ENCODE measurements around the gene IDI2. TPM values are rescaled to one million over a fixed set of nuclear protein-coding genes. Genes with fewer than 3 reads are reported as not detected.

IDI2 gene
- total and polyA plus RNA-seq, 4 donors: 0.10 TPM; not detected in 3

DNA sequence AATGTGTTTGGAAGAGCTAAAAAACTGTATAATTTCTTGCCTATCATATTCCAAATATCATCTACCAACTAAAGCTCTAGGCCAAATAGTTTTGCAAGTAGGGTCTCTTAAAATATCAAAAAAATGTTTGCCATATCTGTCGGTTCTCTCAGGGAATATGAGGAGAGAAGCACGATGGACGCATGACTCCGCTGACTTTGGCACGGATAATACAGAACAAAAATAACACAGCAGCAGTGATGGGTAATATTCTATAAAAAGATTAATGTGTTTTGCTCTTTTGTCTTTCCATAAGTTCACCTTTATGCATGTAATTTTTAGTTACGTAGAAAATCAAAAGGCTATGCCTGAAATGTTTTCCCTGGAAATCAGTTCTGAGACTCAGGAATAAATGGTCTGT is 919 bp upstream of the IDI2 start:
- H3K27me3 ChIP-seq (ENCODE audit: control insufficient read depth in 1 of 2, insufficient read depth in 2 of 2, low read length in 1 of 2): no peaks in the 10 kb centered on the region
- no peaks in the 10 kb centered on the region for H3K9me3 ChIP-seq (ENCODE audit: control insufficient read depth, low read length)
- intact Hi-C loops (cut with DNase I): no loop called here
- ATAC-seq (ENCODE audit: low FRiP score) (no peak), DNase-seq (no peak)
- H3K27ac ChIP-seq (ENCODE audit: low read depth in 1 of 2, low read length in 2 of 2): no peak overlapping the region
- 30 to 39% methylated on average over 6 of the region's 6 CpGs for WGBS, 2 donors
- H3K36me3 ChIP-seq (ENCODE audit: control insufficient read depth in 1 of 2, insufficient read depth in 2 of 2, low read length in 1 of 2): no peaks in the 10 kb centered on the region
- H3K4me3 ChIP-seq (ENCODE audit: low read length in 2 of 2): no peak overlapping the region
- no peaks in the 10 kb centered on the region for H3K4me1 ChIP-seq (ENCODE audit: control insufficient read depth in 1 of 2, insufficient read depth in 2 of 2, low read length in 2 of 2)

DNA sequence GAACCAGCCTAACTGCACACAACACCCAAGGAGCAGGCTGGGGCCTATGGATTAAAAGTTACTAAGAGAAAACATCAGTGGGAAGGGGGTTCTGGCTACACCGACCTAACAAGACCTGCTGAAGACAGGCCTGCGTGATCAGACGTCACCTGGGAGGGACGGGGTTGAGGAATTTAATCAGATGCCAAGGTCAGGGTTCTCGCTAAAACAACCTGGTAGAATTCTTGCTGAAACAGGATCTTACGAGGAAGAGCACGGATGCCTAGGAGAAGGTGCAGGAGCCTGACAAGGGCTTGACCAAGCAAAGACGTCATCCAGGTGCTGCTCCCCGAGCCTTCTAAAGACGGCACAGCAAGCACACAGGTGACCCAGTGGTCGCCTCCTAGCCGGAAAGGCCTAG is 1.6 kb downstream of the IDI2 start:
- H3K36me3 ChIP-seq (ENCODE audit: control insufficient read depth in 1 of 2, insufficient read depth in 2 of 2, low read length in 1 of 2): peaks cover 0 to 2% of the 10 kb centered on the region in 2 donors
- WGBS, 2 donors: 93 to 95% methylated on average over 12 of the region's 12 CpGs
- H3K4me3 ChIP-seq (ENCODE audit: low read length in 2 of 2): no peak overlapping the region
- intact Hi-C loops (cut with DNase I): no loop called here
- H3K9me3 ChIP-seq (ENCODE audit: control insufficient read depth, low read length): no peaks in the 10 kb centered on the region
- no peaks in the 10 kb centered on the region for H3K27me3 ChIP-seq (ENCODE audit: control insufficient read depth in 1 of 2, insufficient read depth in 2 of 2, low read length in 1 of 2)
- DNase-seq (no peak), ATAC-seq (ENCODE audit: low FRiP score) (no peak)
- no peaks in the 10 kb centered on the region for H3K4me1 ChIP-seq (ENCODE audit: control insufficient read depth in 1 of 2, insufficient read depth in 2 of 2, low read length in 2 of 2)
- H3K27ac ChIP-seq (ENCODE audit: low read depth in 1 of 2, low read length in 2 of 2): no peak overlapping the region

DNA sequence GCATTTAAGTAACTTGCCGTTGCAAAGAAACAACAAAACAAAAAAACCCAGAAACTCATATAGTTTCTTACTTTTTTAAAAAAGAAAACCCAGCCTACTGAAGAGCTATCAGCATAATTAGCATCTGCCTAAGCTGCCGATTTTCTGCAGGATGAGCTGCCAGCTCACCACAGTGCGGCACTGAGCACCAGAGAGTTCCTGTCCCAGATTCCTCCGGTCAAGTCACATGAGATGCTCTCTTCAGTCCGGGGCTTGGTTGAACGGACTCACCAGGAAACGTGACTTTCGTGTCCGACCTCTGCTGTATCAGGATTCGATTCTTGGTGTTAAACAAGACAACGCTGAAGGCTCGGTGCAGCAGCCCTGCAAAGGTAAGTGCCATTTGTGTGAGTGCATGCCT is 3.2 kb downstream of the IDI2 start:
- ATAC-seq (ENCODE audit: low FRiP score) (no peak), DNase-seq (no peak)
- no peaks in the 10 kb centered on the region for H3K9me3 ChIP-seq (ENCODE audit: control insufficient read depth, low read length)
- H3K4me3 ChIP-seq (ENCODE audit: low read length in 2 of 2): no peak overlapping the region
- 66 to 81% methylated on average over 12 of the region's 12 CpGs for WGBS, 2 donors
- no peak overlapping the region for H3K27ac ChIP-seq (ENCODE audit: low read depth in 1 of 2, low read length in 2 of 2)
- no peaks in the 10 kb centered on the region for H3K4me1 ChIP-seq (ENCODE audit: control insufficient read depth in 1 of 2, insufficient read depth in 2 of 2, low read length in 2 of 2)
- peaks cover 0 to 2% of the 10 kb centered on the region in 2 donors for H3K36me3 ChIP-seq (ENCODE audit: control insufficient read depth in 1 of 2, insufficient read depth in 2 of 2, low read length in 1 of 2)
- no peaks in the 10 kb centered on the region for H3K27me3 ChIP-seq (ENCODE audit: control insufficient read depth in 1 of 2, insufficient read depth in 2 of 2, low read length in 1 of 2)
- intact Hi-C loops (cut with DNase I): no loop called here

DNA sequence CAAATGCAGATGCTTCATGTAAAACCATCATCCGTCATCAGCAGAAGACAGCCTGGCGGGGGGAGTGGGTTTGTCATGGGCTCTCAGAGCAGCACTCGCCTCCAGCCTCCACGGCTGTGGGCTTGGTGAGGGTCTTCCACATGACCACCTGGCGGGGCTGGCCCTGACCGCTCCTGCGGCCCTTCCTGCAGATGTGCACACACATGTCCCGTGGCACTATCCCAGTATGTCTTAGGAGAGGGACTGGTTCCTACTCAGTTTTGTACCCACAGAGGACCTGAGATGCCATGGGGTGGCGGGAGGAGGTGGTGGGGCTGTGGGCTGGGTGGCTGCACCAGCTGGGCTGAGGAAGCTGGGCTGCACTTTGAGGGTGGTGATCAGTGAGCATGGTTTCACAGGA is 4.7 kb downstream of the IDI2 start:
- WGBS, 2 donors: 90 to 94% methylated on average over 9 of the region's 9 CpGs
- peaks cover 0 to 7% of the 10 kb centered on the region in 2 donors for H3K36me3 ChIP-seq (ENCODE audit: control insufficient read depth in 1 of 2, insufficient read depth in 2 of 2, low read length in 1 of 2)
- H3K4me3 ChIP-seq (ENCODE audit: low read length in 2 of 2): no peak overlapping the region
- intact Hi-C loops (cut with DNase I): no loop called here
- no peaks in the 10 kb centered on the region for H3K9me3 ChIP-seq (ENCODE audit: control insufficient read depth, low read length)
- no peaks in the 10 kb centered on the region for H3K27me3 ChIP-seq (ENCODE audit: control insufficient read depth in 1 of 2, insufficient read depth in 2 of 2, low read length in 1 of 2)
- DNase-seq (no peak), ATAC-seq (ENCODE audit: low FRiP score) (no peak)
- no peaks in the 10 kb centered on the region for H3K4me1 ChIP-seq (ENCODE audit: control insufficient read depth in 1 of 2, insufficient read depth in 2 of 2, low read length in 2 of 2)
- no peak overlapping the region for H3K27ac ChIP-seq (ENCODE audit: low read depth in 1 of 2, low read length in 2 of 2)

DNA sequence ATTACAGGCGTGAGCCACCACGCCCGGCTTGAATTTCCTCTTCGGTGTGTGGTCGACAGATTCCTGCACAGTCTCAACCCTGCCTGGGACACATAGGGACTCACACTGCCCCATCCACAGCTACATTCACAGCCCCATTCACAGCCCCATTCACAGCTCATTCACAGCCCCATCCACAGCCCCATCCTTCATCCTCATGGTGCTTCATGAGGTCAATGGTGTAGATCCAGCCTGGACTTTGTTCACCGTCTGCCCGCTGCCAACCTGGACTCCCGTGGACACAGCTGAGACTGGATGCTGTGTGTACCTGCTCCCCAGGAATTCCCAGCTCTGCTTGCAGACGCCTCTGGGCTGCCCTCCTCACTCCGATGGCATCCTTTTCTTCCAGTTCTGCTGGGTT is 5.2 kb downstream of the IDI2 start:
- DNase-seq: no peak
- Histone ChIP-seq H3K4me3 (ENCODE audit: low read length in 2 of 2) (no peak overlapping the region), H3K27ac (ENCODE audit: low read depth in 1 of 2, low read length in 2 of 2) (no peak overlapping the region), H3K36me3 (ENCODE audit: control insufficient read depth in 1 of 2, insufficient read depth in 2 of 2, low read length in 1 of 2) (peaks cover 0 to 8% of the 10 kb centered on the region in 2 donors), H3K27me3 (ENCODE audit: control insufficient read depth in 1 of 2, insufficient read depth in 2 of 2, low read length in 1 of 2) (no peaks in the 10 kb centered on the region), H3K4me1 (ENCODE audit: control insufficient read depth in 1 of 2, insufficient read depth in 2 of 2, low read length in 2 of 2) (no peaks in the 10 kb centered on the region), H3K9me3 (ENCODE audit: control insufficient read depth, low read length) (no peaks in the 10 kb centered on the region)
- WGBS, 2 donors: 93 to 97% methylated on average over 10 of the region's 10 CpGs
- intact Hi-C loops (cut with DNase I): no loop called here
- ATAC-seq (ENCODE audit: low FRiP score): no peak

DNA sequence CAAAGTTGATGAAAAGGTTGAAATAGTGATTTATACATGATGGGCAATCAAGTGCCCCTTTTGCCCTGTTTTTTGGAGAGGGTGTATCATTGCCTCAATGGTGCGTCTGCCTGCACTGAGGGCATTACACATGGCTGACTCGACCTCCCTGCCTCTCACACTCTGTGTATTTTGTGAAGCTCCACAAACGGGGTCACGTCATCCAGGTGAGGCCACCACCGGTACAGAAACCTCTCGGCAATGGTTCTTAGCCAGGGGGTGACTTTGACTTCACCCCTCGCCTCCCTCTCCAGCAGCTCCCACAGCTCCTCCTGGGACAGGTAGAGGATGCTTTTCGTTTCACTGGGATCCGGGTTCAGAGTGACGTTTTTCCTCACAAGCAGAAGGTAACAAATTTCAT is 6.3 kb downstream of the IDI2 start:
- H3K9me3 ChIP-seq (ENCODE audit: control insufficient read depth, low read length): no peaks in the 10 kb centered on the region
- no peak for ATAC-seq (ENCODE audit: low FRiP score)

DNA sequence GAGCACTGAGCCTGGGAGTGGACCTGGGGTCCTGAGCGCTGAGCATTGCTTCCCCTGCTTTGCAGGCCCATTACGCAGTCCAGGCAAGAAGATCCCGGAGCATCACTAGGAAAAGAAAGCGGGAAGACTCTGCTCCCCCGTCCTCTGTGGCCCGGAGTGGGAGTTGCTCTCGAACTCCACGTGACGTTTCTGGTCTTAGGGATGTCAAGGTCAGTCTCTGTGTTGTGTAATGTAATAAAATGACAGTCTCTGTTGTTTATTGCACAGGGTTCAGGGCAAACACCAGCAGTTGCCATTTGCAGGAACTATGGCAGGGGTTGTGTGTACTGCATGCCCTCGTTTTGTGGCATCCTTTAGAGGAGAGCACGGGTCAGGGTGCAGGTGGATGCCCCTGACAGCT is 10.0 kb downstream of the IDI2 start:
- Histone ChIP-seq H3K27me3 (ENCODE audit: control insufficient read depth in 1 of 2, insufficient read depth in 2 of 2, low read length in 1 of 2) (no peaks in the 10 kb centered on the region), H3K9me3 (ENCODE audit: control insufficient read depth, low read length) (no peaks in the 10 kb centered on the region), H3K4me3 (ENCODE audit: low read length in 2 of 2) (no peak overlapping the region), H3K36me3 (ENCODE audit: control insufficient read depth in 1 of 2, insufficient read depth in 2 of 2, low read length in 1 of 2) (peaks cover 0 to 11% of the 10 kb centered on the region in 2 donors), H3K27ac (ENCODE audit: low read depth in 1 of 2, low read length in 2 of 2) (no peak overlapping the region), H3K4me1 (ENCODE audit: control insufficient read depth in 1 of 2, insufficient read depth in 2 of 2, low read length in 2 of 2) (no peaks in the 10 kb centered on the region)
- DNase-seq (no peak), ATAC-seq (ENCODE audit: low FRiP score) (no peak)
- whole genome bisulfite sequencing, 2 donors: 90 to 96% methylated on average over 11 of the region's 11 CpGs
- intact Hi-C loops (cut with DNase I): no loop called here

More for the DNA sequence above, 6.3 kb downstream of the IDI2 start:
- no peak for DNase-seq
- intact Hi-C loops (cut with DNase I): no loop called here
- no peak overlapping the region for H3K4me3 ChIP-seq (ENCODE audit: low read length in 2 of 2)
- H3K4me1 ChIP-seq (ENCODE audit: control insufficient read depth in 1 of 2, insufficient read depth in 2 of 2, low read length in 2 of 2): no peaks in the 10 kb centered on the region
- peaks cover 0 to 8% of the 10 kb centered on the region in 2 donors for H3K36me3 ChIP-seq (ENCODE audit: control insufficient read depth in 1 of 2, insufficient read depth in 2 of 2, low read length in 1 of 2)
- no peaks in the 10 kb centered on the region for H3K27me3 ChIP-seq (ENCODE audit: control insufficient read depth in 1 of 2, insufficient read depth in 2 of 2, low read length in 1 of 2)
- 93% methylated on average over 10 of the region's 10 CpGs for WGBS, 2 donors
- H3K27ac ChIP-seq (ENCODE audit: low read depth in 1 of 2, low read length in 2 of 2): no peak overlapping the region

DNA sequence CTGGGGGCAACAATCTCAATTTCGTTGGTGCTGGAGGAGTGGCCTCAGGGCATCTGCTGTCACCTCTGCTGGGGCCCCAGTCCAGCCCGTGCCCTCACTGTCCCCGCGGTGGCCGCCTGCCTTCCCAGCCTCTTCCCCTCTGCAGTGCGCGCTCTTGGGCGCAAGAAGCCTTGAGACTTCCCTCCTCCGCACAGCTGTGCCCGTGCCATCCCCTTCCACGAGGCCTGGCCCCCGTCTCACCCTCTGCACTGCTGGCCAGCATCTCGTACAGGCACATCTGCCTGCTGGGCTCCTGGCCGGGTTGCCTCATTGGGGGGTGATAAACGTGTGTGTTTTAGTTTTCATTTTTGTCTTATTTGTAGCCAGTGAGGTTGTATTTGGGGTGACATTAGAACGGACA is 14.0 kb downstream of the IDI2 start:
- no peak for DNase-seq
- ATAC-seq (ENCODE audit: low FRiP score): no peak
- no peaks in the 10 kb centered on the region for H3K27me3 ChIP-seq (ENCODE audit: control insufficient read depth in 1 of 2, insufficient read depth in 2 of 2, low read length in 1 of 2)
- no peaks in the 10 kb centered on the region for H3K9me3 ChIP-seq (ENCODE audit: control insufficient read depth, low read length)
- no peaks in the 10 kb centered on the region for H3K4me1 ChIP-seq (ENCODE audit: control insufficient read depth in 1 of 2, insufficient read depth in 2 of 2, low read length in 2 of 2)
- 94% methylated on average over 16 of the region's 16 CpGs for WGBS, 2 donors
- H3K36me3 ChIP-seq (ENCODE audit: control insufficient read depth in 1 of 2, insufficient read depth in 2 of 2, low read length in 1 of 2): peaks cover 0 to 13% of the 10 kb centered on the region in 2 donors
- no peak overlapping the region for H3K27ac ChIP-seq (ENCODE audit: low read depth in 1 of 2, low read length in 2 of 2)
- intact Hi-C loops (cut with DNase I): no loop called here
- no peak overlapping the region for H3K4me3 ChIP-seq (ENCODE audit: low read length in 2 of 2)

DNA sequence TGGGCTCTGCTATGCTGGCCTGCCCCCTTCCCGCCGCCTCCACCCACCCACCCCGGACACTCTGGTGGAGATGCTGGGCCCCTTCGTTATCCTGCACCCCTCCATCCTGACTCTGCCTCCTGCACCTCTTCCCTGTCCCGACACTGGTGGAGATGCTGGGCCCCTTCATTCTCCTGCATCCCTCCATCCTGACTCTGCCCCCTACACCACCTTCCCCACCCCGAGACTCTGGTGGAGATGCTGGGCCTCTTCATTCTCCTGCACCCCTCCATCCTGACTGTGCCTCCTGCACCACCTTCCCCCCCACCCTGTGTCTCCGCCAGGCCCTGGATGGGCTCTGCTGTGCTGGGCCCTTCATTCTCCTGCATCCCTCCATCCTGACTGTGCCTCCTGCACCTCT is 15.0 kb downstream of the IDI2 start:
- WGBS, 2 donors: 94 to 95% methylated on average over 6 to 7 of the region's 7 CpGs
- Histone ChIP-seq H3K4me3 (ENCODE audit: low read length in 2 of 2) (no peak overlapping the region), H3K9me3 (ENCODE audit: control insufficient read depth, low read length) (no peaks in the 10 kb centered on the region), H3K36me3 (ENCODE audit: control insufficient read depth in 1 of 2, insufficient read depth in 2 of 2, low read length in 1 of 2) (peaks cover 2 to 9% of the 10 kb centered on the region in 2 donors), H3K27me3 (ENCODE audit: control insufficient read depth in 1 of 2, insufficient read depth in 2 of 2, low read length in 1 of 2) (no peaks in the 10 kb centered on the region), H3K4me1 (ENCODE audit: control insufficient read depth in 1 of 2, insufficient read depth in 2 of 2, low read length in 2 of 2) (no peaks in the 10 kb centered on the region), H3K27ac (ENCODE audit: low read depth in 1 of 2, low read length in 2 of 2) (no peak overlapping the region)
- DNase-seq (no peak), ATAC-seq (ENCODE audit: low FRiP score) (no peak)
- intact Hi-C loops (cut with DNase I): no loop called here
